Duodenal mucosa (tissue), 2 donors: ENCODE measurements around the gene F10.

Experiments used
- H3K27ac ChIP-seq: one replicate; pipeline ENCODE4 v1.7.0; 2013; ENCODE audit warnings: low read depth, low read length
- H3K27me3 ChIP-seq, 2 donors: one replicate each; pipeline ENCODE4 v1.7.0; 2013; ENCODE audit warnings: low read length in 2 of 2, control low read depth in 1 of 2; ENCODE audit not compliant: insufficient read depth in 2 of 2, control insufficient read depth in 1 of 2
- H3K36me3 ChIP-seq, 2 donors: one replicate each; pipeline ENCODE4 v1.7.0; 2013; ENCODE audit warnings: low read length in 2 of 2, control low read depth in 1 of 2; ENCODE audit not compliant: insufficient read depth in 2 of 2, control insufficient read depth in 1 of 2
- H3K4me1 ChIP-seq, 2 donors: one replicate each; pipeline ENCODE4 v1.7.0; 2013; ENCODE audit warnings: low read length in 2 of 2, control low read depth in 1 of 2; ENCODE audit not compliant: insufficient read depth in 2 of 2, control insufficient read depth in 1 of 2
- H3K4me3 ChIP-seq, 2 donors: one replicate each; pipeline ENCODE4 v1.7.0; 2013; ENCODE audit warnings: low read length in 2 of 2, low read depth in 1 of 2
- H3K9ac ChIP-seq, 2 donors: one replicate each; pipeline ENCODE4 v1.7.0; 2013; ENCODE audit warnings: low read length in 2 of 2, low read depth in 1 of 2
- H3K9me3 ChIP-seq, 2 donors: one replicate each; pipeline ENCODE4 v1.7.0; 2013; ENCODE audit warnings: low read length in 2 of 2, control low read depth in 1 of 2; ENCODE audit not compliant: control insufficient read depth in 1 of 2

Gene F10

DNA sequence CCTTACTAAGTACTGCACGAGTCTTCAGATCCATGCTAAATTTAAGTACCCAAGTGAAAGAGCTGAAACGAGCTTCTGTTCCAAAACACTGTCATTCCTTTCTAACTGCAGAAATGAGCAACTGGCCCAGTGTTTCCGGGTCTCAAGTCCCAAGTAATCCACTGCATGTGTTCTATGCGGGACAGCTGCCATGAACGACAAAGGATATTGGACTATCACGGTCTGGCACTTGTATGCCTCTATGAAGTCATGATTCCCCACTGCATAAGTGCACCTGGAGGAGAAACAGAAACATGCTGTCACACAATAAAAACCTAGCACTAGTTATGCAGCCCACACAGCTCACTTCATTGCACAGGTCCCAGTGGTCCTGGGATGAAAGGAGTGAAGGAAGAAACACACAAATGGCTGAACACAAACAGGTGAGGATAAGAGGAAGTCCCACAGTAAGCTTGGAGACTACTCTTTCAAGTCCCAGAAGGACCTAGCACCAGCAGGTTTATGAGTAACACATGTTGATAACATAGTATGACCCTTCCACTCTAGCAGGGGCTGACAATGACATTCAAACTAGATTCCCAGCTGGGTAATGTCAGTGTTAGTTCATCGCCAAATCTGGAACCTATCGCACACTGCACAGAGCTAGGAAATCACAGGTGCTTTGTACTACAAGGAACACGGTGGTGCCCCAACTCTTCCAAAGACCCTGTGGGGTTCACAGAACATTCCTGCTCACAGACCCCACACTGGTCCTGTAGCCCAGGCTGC, 74.6 kb downstream of the F10 start:
- H3K4me1 ChIP-seq, result no peaks in the 10 kb centered on the region
- H3K36me3 ChIP-seq, result peaks cover 33 to 73% of the 10 kb centered on the region in 2 donors
- no peaks in the 10 kb centered on the region for H3K27me3 ChIP-seq
- H3K9me3 ChIP-seq, result no peaks in the 10 kb centered on the region
- H3K9ac ChIP-seq, result no peak overlapping the region
- no peak overlapping the region for H3K27ac ChIP-seq
- H3K4me3 ChIP-seq, result no peak overlapping the region
